IMR-90 (cell line): ENCODE results near the gene NEDD4L. TPM values are rescaled to one million over a fixed set of nuclear protein-coding genes. Genes with fewer than 3 reads are reported as not detected.

Experiments
- ATAC-seq: fragments of 200-7000 bp; cut with Tn5 transposase; 2 replicates; pipeline ENCODE4 v1.9.1; 2020; ENCODE audit warnings: low read depth, mild to moderate bottlenecking, moderate library complexity
- BruUV-seq: library from RNA; stranded (reverse); fragments of 400-500 nt; replicated peaks from 2 replicates; lab custom pipeline; 2021; lab: Mats Ljungman, UMichigan
- CTCF ChIA-PET: fragments of 300-600 bp; formaldehyde crosslinking; extraction: SDS; loops from one replicate; lab custom pipeline; 2021; ENCODE audit warnings: antibody characterized with exemption; lab: Yijun Ruan, JAX
- POLR2A ChIA-PET: fragments of 300-600 bp; sonication (Branson Sonifier 250); formaldehyde crosslinking; loops from one replicate; lab custom pipeline; 2022; ENCODE audit warnings: antibody characterized with exemption; ENCODE audit not compliant: unreplicated experiment; lab: Charles Lee
- DNase-seq: peaks from one replicate; pipeline ENCODE4 v3.0.0; 2013
- H2AFZ ChIP-seq: replicated peaks from 2 replicates; pipeline ENCODE3; 2013; ENCODE audit warnings: low read length, mild to moderate bottlenecking; ENCODE audit not compliant: poor library complexity
- H2AK5ac ChIP-seq: 2 replicates; pipeline ENCODE4 v1.6.1; 2013; ENCODE audit warnings: low read depth, low read length, inconsistent platforms
- H2AK9ac ChIP-seq: replicated peaks from 2 replicates; pipeline ENCODE3; 2013; ENCODE audit warnings: mild to moderate bottlenecking, low read depth, low read length, moderate library complexity; ENCODE audit not compliant: poor library complexity
- H2BK120ac ChIP-seq: 2 replicates; pipeline ENCODE4 v1.6.1; 2013; ENCODE audit warnings: low read depth, low read length, inconsistent platforms
- H2BK15ac ChIP-seq: 3 replicates; pipeline ENCODE4 v1.6.1; 2013; ENCODE audit warnings: low read depth, low read length, inconsistent platforms
- H2BK20ac ChIP-seq: 2 replicates; pipeline ENCODE4 v1.6.1; 2013; ENCODE audit warnings: low read depth, mild to moderate bottlenecking, inconsistent platforms, low read length, moderate library complexity
- H2BK5ac ChIP-seq: 2 replicates; pipeline ENCODE4 v1.6.1; 2013; ENCODE audit warnings: mild to moderate bottlenecking, low read depth, low read length, inconsistent platforms; ENCODE audit not compliant: poor library complexity, severe bottlenecking
- H3K14ac ChIP-seq: replicated peaks from 2 replicates; pipeline ENCODE4 v1.6.1; 2013; ENCODE audit warnings: low read depth, low read length, inconsistent platforms
- H3K18ac ChIP-seq: 2 replicates; pipeline ENCODE4 v1.6.1; 2013; ENCODE audit warnings: low read depth, low read length, control low read depth
- H3K23ac ChIP-seq: 2 replicates; pipeline ENCODE4 v1.6.1; 2013; ENCODE audit warnings: low read depth, low read length, inconsistent platforms
- H3K27ac ChIP-seq: 2 replicates; pipeline ENCODE4 v1.5.1; 2013; ENCODE audit warnings: mild to moderate bottlenecking, control low read depth, low read length; ENCODE audit not compliant: insufficient read depth
- H3K27me3 ChIP-seq: 2 replicates; pipeline ENCODE4 v1.6.1; 2013; ENCODE audit warnings: low read length; ENCODE audit not compliant: control insufficient read depth, insufficient read depth
- H3K36me3 ChIP-seq: 2 replicates; pipeline ENCODE4 v1.6.1; 2013; ENCODE audit warnings: low read length, mixed read lengths; ENCODE audit not compliant: control insufficient read depth, insufficient read depth
- H3K4ac ChIP-seq: 2 replicates; pipeline ENCODE4 v1.6.1; 2013; ENCODE audit warnings: low read depth, low read length, inconsistent platforms
- H3K4me1 ChIP-seq: 2 replicates; pipeline ENCODE4 v1.6.1; 2013; ENCODE audit warnings: low read length, mixed read lengths; ENCODE audit not compliant: control insufficient read depth, insufficient read depth
- H3K4me2 ChIP-seq: 2 replicates; pipeline ENCODE4 v1.6.1; 2013; ENCODE audit warnings: low read depth, mild to moderate bottlenecking, control low read depth, low read length, moderate library complexity
- H3K4me3 ChIP-seq: 2 replicates; pipeline ENCODE4 v1.5.1; 2013; ENCODE audit warnings: low read depth, mild to moderate bottlenecking, control low read depth, low read length, moderate library complexity; ENCODE audit not compliant: insufficient read depth
- H3K56ac ChIP-seq: 2 replicates; pipeline ENCODE4 v1.6.1; 2013; ENCODE audit warnings: low read length, inconsistent platforms; ENCODE audit not compliant: insufficient read depth; ENCODE audit errors: extremely low read depth
- H3K79me1 ChIP-seq, 2 experiments: 2 replicates each; pipeline ENCODE4 v1.6.1; 2013; ENCODE audit warnings: low read length in 2 of 2, inconsistent platforms in 1 of 2, low read depth in 1 of 2
- H3K9ac ChIP-seq: 2 replicates; pipeline ENCODE4 v1.6.1; 2013; ENCODE audit warnings: low read depth, low read length, control low read depth
- H3K9me1 ChIP-seq: 2 replicates; pipeline ENCODE4 v1.6.1; 2013; ENCODE audit warnings: low read length, inconsistent platforms; ENCODE audit not compliant: insufficient read depth
- H3K9me3 ChIP-seq: 2 replicates; pipeline ENCODE4 v1.6.1; 2013; ENCODE audit warnings: low read length; ENCODE audit not compliant: control insufficient read depth, insufficient read depth
- H4K20me1 ChIP-seq: 2 replicates; pipeline ENCODE4 v1.6.1; 2013; ENCODE audit warnings: low read length, inconsistent platforms; ENCODE audit not compliant: insufficient read depth
- H4K5ac ChIP-seq: 2 replicates; pipeline ENCODE4 v1.6.1; 2013; ENCODE audit warnings: mild to moderate bottlenecking, low read depth, low read length, control low read depth
- H4K8ac ChIP-seq, 2 experiments: 2 replicates each; pipeline ENCODE4 v1.6.1; 2013; ENCODE audit warnings: low read depth in 2 of 2, low read length in 2 of 2, control low read depth in 1 of 2, inconsistent platforms in 1 of 2
- H4K91ac ChIP-seq: 2 replicates; pipeline ENCODE4 v1.6.1; 2013; ENCODE audit warnings: low read depth, low read length, inconsistent platforms; ENCODE audit not compliant: insufficient read depth
- BHLHE40 ChIP-seq: fragments of 150-350 bp; IDR thresholded peaks from 2 replicates; pipeline ENCODE4 v1.6.1; 2016; ENCODE audit warnings: mild to moderate bottlenecking, low read depth, low read length
- CEBPB ChIP-seq: IDR thresholded peaks from 2 replicates; pipeline ENCODE4 v1.6.1; 2012; ENCODE audit warnings: low read depth, low read length, improper control_type of control experiment
- FOS ChIP-seq: fragments of 150-350 bp; IDR thresholded peaks from 2 replicates; pipeline ENCODE4 v1.6.1; 2016; ENCODE audit warnings: low read depth, low read length
- MAZ ChIP-seq: IDR thresholded peaks from 2 replicates; pipeline ENCODE4 v1.6.1; 2012; ENCODE audit warnings: low read depth, mild to moderate bottlenecking, low read length, improper control_type of control experiment, moderate library complexity, borderline replicate concordance
- MXI1 ChIP-seq: IDR thresholded peaks from 2 replicates; pipeline ENCODE4 v1.6.1; 2012; ENCODE audit warnings: low read depth, mild to moderate bottlenecking, low read length, moderate library complexity, borderline replicate concordance
- POLR2A ChIP-seq: IDR thresholded peaks from 2 replicates; pipeline ENCODE4 v1.6.1; 2012; ENCODE audit warnings: mild to moderate bottlenecking, low read depth, low read length
- RCOR1 ChIP-seq: IDR thresholded peaks from 2 replicates; pipeline ENCODE4 v1.6.1; 2012; ENCODE audit warnings: mild to moderate bottlenecking, low read length, improper control_type of control experiment; ENCODE audit not compliant: insufficient replicate concordance
- RFX5 ChIP-seq: IDR thresholded peaks from 2 replicates; pipeline ENCODE4 v1.8.0; 2012; ENCODE audit warnings: low read depth, mild to moderate bottlenecking, low read length, moderate library complexity
- SMC3 ChIP-seq: fragments of 150-350 bp; IDR thresholded peaks from 2 replicates; pipeline ENCODE4 v1.6.1; 2016; ENCODE audit warnings: low read depth, mild to moderate bottlenecking, antibody characterized with exemption, low read length, moderate library complexity
- WGBS, 2 experiments: methylation state at CpG; one replicate each; pipeline versions ENCODE4 v1.1.5 to v1.1.7; 2013; ENCODE audit warnings: missing lambda C conversion rate in 2 of 2; ENCODE audit not compliant: insufficient read length in 1 of 2; ENCODE audit errors: extremely low coverage in 2 of 2; 5-methylcytosine and 5-hydroxymethylcytosine counted together
- dilution Hi-C: fragments of 300-500 bp; cut with HindIII; formaldehyde crosslinking; loops from one replicate; pipeline ENCODE4 v1.14.3; 2018; ENCODE audit warnings: low sequenced_read_pairs; ENCODE audit not compliant: unreplicated experiment
- in situ Hi-C: fragments of 300-500 bp; cut with MboI; formaldehyde crosslinking; loops from 3 replicates; pipeline ENCODE4 v1.14.3; 2019; ENCODE audit warnings: low sequenced_read_pairs, inconsistent platforms, mixed read lengths
- intact Hi-C: fragments of 100-400 bp; cut with micrococcal nuclease; formaldehyde crosslinking; loops from 2 replicates; pipeline ENCODE4 v1.10.0; 2022
- polyA plus RNA-seq, 3 experiments: library from polyadenylated mRNA; depleted of rRNA; stranded (reverse); fragments of >200 nt; gene quantifications; 2 replicates each; pipeline ENCODE4 v1.2.3, GENCODE V29; 2012; ENCODE audit warnings: low replicate concordance in 1 of 3
- total RNA-seq: library from RNA; depleted of rRNA; stranded (reverse); fragments of >200 nt; gene quantifications from 2 replicates; pipeline ENCODE4 v1.2.3, GENCODE V29; 2012
- TF ChIP-seq, protein P1 (sequence below): fragments of 150-350 bp; IDR thresholded peaks from 2 replicates; pipeline ENCODE4 v1.6.1; 2017; ENCODE audit warnings: mild to moderate bottlenecking, antibody characterized with exemption, low read length, low read depth

Gene NEDD4L
- total and polyA plus RNA-seq, 2 of the 4 experiments (the other 2 are of a cell fraction), result 10.0 to 10.9 TPM

DNA sequence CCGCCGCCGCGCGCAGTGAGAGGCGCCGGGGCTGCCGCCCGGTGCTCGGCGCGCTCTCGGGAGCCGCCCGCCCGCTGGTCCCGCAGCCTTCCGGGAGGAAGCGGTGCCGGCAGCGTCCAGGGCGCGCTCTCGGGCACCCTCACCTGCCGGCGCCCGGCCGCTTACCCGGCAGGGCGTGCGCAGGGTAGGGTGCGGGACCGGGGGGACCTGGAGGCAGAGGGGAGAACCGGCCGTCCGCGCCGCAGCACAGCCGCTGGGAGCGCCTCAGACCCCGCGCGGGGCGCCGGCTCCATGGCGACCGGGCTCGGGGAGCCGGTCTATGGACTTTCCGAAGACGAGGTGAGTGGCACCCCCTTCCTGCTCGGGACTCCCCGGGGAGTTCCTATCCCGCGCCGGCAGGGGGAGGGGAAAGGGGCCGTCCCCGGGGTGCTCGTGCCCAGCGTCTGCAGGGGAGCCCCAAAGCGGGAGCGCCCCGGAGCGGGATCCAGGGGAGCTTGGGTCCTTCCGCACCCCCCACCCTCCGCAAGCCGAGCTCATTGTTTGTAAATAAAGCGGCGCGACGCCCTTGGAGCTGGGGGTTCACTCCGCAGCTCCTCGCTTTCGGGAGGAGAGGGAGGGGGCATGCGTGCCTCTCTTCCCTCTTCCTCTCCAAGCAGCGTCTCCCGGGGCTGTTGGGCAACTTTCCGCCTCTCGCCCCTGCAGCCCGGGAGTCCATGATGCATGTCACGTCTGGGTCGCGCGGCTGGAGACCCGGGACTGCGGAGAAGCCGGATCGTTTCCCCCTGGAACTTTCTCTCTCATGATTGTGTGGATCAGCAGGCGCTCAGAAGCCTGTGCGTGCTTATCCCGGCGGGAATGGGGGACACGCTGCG, 580 bp downstream of the NEDD4L start:
- Histone ChIP-seq H3K79me1 (peaks cover 0 to 25% of the 10 kb centered on the region in 2 experiments; a peak in 2 of 4 replicates), H3K4ac (no peak overlapping the region), H2AK9ac (peak overlapping the region; percentile 74), H4K5ac (no peak overlapping the region), H4K8ac (no peak overlapping the region), H2BK20ac (no peak overlapping the region), H3K36me3 (no peaks in the 10 kb centered on the region), H4K20me1 (0 out of 2 replicates have a peak, but pooled peaks cover 6% of the 10 kb centered on the region), H2AK5ac (no peak overlapping the region), H3K14ac (peak overlapping the region; percentile 41; the same call in 1 of the 2 replicates), H3K56ac (no peak overlapping the region), H3K9me3 (no peaks in the 10 kb centered on the region), H2BK15ac (no peak overlapping the region), H3K23ac (peak overlapping the region; percentile 16; the same call in 1 of the 2 replicates), H2BK5ac (no peak overlapping the region), H3K4me2 (peak overlapping the region; percentile 89), H3K9ac (peak overlapping the region; percentile 56), H2BK120ac (no peak overlapping the region), H3K27me3 (peaks cover 2% of the 10 kb centered on the region; the same call in 1 of the 2 replicates), H3K18ac (no peak overlapping the region), H3K4me1 (peaks cover 5% of the 10 kb centered on the region), H2AFZ (peak overlapping the region; percentile 92), H3K4me3 (peak overlapping the region; percentile 79), H3K27ac (peak overlapping the region; percentile 44), H4K91ac (no peak overlapping the region), H3K9me1 (no peaks in the 10 kb centered on the region; the same call in 1 of the 2 replicates)
- ATAC-seq (peak; percentile 24), DNase-seq (peak; percentile 34)
- intact Hi-C loops (loop anchor here (5.0 to 10.0 kb wide), 4 partner anchors 72 to 718 kb away; partner anchors contain the start of gene ATP8B1), in situ Hi-C loops (loop anchor here (5.0 to 10.0 kb wide), 2 partner anchors 448 to 720 kb away; no protein-coding TSS in a partner anchor), dilution Hi-C loops (no loop called here)
- TF ChIP-seq BHLHE40 (no peak), MXI1 (peak; percentile 38; the same call in 1 of the 2 replicates), POLR2A (no peak), CEBPB (peak; percentile 88), SMC3 (no peak), RCOR1 (no peak), RFX5 (no peak), FOS (no peak), MAZ (peak; percentile 20; the same call in 1 of the 2 replicates)
- TF ChIP-seq, protein P1, sequence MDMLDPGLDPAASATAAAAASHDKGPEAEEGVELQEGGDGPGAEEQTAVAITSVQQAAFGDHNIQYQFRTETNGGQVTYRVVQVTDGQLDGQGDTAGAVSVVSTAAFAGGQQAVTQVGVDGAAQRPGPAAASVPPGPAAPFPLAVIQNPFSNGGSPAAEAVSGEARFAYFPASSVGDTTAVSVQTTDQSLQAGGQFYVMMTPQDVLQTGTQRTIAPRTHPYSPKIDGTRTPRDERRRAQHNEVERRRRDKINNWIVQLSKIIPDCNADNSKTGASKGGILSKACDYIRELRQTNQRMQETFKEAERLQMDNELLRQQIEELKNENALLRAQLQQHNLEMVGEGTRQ, result no peak
- WGBS, 2 experiments, result 1% methylated on average over 19 of the region's 94 CpGs; no CpG with 5 or more reads in 1 of the 2 experiments
- CTCF ChIA-PET, result interaction anchor here (1.0 to 1.1 kb wide), 2 partner anchors 77 to 81 kb away, joined by 3 read pairs; no protein-coding TSS in a partner anchor
- no TSS peak for BruUV-seq
- POLR2A ChIA-PET, result no interaction called here
